Effector memory CD4-positive, alpha-beta T cell (primary cell): ENCODE measurements around the gene RIPK4.
"Not testable (repeated sequence)": the region's sequence is repeated elsewhere in the genome, so short reads cannot be mapped to it uniquely, and the experiment has no call there.

Experiments used
- DNase-seq, 3 donors: peaks; one replicate each; pipeline ENCODE4 v3.0.0-alpha.2; 2020
- H3K27ac ChIP-seq: 2 replicates; pipeline ENCODE4 v1.7.0; 2013; ENCODE audit warnings: mild to moderate bottlenecking, low read length, moderate library complexity; ENCODE audit not compliant: insufficient read depth, poor library complexity, severe bottlenecking
- H3K27me3 ChIP-seq: replicated peaks from 2 replicates; pipeline ENCODE4 v1.7.0; 2013; ENCODE audit warnings: mild to moderate bottlenecking, low read length; ENCODE audit not compliant: insufficient read depth, control insufficient read depth, poor library complexity, severe bottlenecking
- H3K36me3 ChIP-seq: 2 replicates; pipeline ENCODE4 v1.7.0; 2013; ENCODE audit warnings: mild to moderate bottlenecking, low read length, moderate library complexity; ENCODE audit not compliant: control insufficient read depth, insufficient read depth
- H3K4me1 ChIP-seq: 2 replicates; pipeline ENCODE4 v1.7.0; 2013; ENCODE audit warnings: low read length, mild to moderate bottlenecking; ENCODE audit not compliant: control insufficient read depth, insufficient read depth, poor library complexity, severe bottlenecking
- H3K4me3 ChIP-seq: 2 replicates; pipeline ENCODE4 v1.7.0; 2013; ENCODE audit warnings: low read length, low read depth, mild to moderate bottlenecking; ENCODE audit not compliant: insufficient read depth, poor library complexity, severe bottlenecking
- H3K9me3 ChIP-seq: 2 replicates; pipeline ENCODE4 v1.7.0; 2013; ENCODE audit warnings: mild to moderate bottlenecking, low read length, moderate library complexity; ENCODE audit not compliant: control insufficient read depth

RIPK4 gene

DNA sequence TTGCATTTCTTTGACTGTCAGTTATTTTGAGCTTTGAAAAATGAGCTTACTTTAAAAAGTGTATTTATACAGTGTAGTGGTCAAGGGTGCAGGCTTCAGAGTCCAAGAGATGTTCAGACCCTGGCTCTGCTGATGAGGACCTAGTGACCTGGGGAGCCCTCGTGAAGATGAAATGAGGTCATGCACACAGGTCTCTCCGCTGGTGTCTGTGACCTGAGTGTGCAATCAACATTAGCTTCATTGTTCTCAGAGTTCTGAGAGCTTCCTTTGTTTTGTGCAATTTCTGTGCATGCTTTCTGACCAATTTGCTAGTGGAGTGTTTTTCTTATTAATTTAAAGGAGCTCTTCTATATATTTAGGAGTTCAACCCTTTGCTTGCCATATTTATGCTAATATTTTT lies 71.3 kb downstream of the RIPK4 start:
- H3K9me3 ChIP-seq = no peaks in the 10 kb centered on the region
- H3K36me3 ChIP-seq = no peaks in the 10 kb centered on the region
- no peak overlapping the region for H3K4me3 ChIP-seq
- no peak overlapping the region for H3K27ac ChIP-seq
- DNase-seq = no peak
- H3K27me3 ChIP-seq = no peaks in the 10 kb centered on the region
- no peaks in the 10 kb centered on the region for H3K4me1 ChIP-seq

DNA sequence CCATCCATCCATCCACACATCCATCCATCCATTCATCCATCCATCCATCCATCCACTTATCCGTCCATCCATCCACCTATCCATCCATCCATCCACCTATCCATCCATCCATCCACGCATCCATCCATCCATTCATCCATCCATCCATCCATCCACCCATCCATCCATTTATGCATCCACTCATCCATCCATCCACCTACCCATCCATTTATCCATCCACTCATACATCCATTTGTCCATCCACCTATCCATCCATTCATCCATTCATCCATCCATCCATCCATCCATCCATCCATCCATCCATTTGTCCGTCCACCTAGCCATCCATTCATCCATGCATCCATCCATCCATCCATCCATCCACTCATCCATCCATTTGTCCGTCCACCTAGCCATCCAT lies 72.8 kb downstream of the RIPK4 start:
- H3K4me3 ChIP-seq, H3K27ac ChIP-seq, H3K36me3 ChIP-seq, DNase-seq, H3K9me3 ChIP-seq, H3K4me1 ChIP-seq, H3K27me3 ChIP-seq: not testable (repeated sequence)

DNA sequence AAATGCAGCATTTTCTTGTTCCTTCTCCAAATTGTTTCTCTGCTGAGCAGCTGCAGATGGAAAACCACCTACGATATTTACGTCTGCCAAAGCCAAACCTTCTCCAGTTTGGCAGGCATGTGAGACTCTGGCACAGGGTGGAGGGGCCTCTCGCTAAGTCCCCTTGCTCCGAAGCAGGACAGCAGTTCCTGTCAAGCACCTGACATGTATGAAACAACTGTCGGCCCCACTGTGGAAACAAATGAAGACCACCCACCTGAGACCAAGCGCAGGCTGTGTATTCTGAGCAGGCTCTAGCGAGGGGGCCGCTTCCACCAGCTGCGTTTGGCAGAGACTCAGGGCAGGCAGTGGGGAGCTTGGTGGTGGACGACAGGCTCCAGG lies 74.7 kb downstream of the RIPK4 start:
- no peaks in the 10 kb centered on the region for H3K36me3 ChIP-seq
- no peak for DNase-seq
- H3K27ac ChIP-seq = no peak overlapping the region
- no peak overlapping the region for H3K4me3 ChIP-seq
- no peaks in the 10 kb centered on the region for H3K4me1 ChIP-seq
- H3K9me3 ChIP-seq = no peaks in the 10 kb centered on the region
- H3K27me3 ChIP-seq = no peaks in the 10 kb centered on the region

DNA sequence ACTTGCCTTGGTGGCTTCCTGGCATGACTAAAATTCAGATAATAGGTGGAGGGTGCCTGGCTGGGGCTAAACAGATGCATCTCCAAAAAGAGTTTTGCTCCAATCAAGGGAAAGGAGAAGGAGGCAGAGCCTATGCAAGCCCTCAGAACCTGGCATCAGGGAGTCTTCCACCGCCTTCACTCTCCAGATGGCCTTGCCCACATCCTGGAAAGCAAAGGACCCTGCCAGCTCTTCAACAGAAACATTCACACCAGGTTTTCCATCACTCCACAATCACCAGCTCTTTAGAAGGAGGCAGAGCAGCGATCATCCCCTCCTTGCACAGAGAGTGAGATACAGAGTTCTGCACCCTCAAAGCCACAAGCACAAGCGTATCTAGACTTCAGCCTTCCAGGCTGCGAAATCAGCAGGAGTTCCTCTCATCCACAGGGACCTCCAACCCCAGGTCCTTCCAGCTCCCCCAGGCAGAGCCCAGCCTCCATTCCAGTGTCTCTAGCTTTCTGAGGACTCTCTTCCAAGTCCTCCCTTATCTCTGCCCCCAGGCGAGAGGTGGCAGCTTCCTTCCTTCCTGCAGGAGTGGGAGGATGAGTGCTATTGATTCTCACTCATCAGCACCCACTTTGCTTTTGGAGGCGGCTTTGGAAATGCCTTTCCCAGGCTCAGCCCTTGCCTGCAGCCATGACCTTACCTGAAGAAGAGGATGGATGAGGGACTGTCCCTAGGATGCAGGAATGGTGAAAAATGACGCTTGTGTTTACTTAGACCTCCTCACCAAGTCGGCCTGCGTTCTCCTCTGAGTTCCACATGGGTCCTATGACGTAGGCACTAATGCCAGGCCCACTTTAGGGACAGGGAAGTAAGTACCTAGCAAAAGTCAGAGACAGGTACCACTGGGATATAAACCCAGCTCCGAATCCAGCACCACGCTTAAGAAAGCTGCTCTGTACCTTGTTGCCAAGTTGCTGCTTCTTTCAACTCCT lies 75.4 kb downstream of the RIPK4 start:
- H3K4me1 ChIP-seq = no peaks in the 10 kb centered on the region

More for the DNA sequence above, 75.4 kb downstream of the RIPK4 start:
- no peaks in the 10 kb centered on the region for H3K36me3 ChIP-seq
- no peak overlapping the region for H3K27ac ChIP-seq
- H3K27me3 ChIP-seq = no peaks in the 10 kb centered on the region
- H3K4me3 ChIP-seq = no peak overlapping the region
- DNase-seq = no peak
- no peaks in the 10 kb centered on the region for H3K9me3 ChIP-seq
